GM19351 (cell line): ENCODE results near the gene SMAP1.

Source experiments
- ATAC-seq: cut with Tn5 transposase; IDR thresholded peaks from one replicate; pipeline ENCODE4 v1.9.1; 2021; ENCODE audit warnings: mild to moderate bottlenecking, moderate library complexity; ENCODE audit not compliant: unreplicated experiment

The SMAP1 gene

GRCh38 chr6:70884074-70884983 lies 216.6 kb downstream of the SMAP1 start:
- peak; percentile 87 for ATAC-seq

GRCh38 chr6:70886071-70886470 lies 218.4 kb downstream of the SMAP1 start:
- no peak for ATAC-seq

GRCh38 chr6:70886661-70887060 lies 219.0 kb downstream of the SMAP1 start:
- ATAC-seq, result no peak

GRCh38 chr6:70889270-70889669 lies 221.6 kb downstream of the SMAP1 start:
- no peak for ATAC-seq

GRCh38 chr6:70894001-70894400 lies 226.3 kb downstream of the SMAP1 start:
- ATAC-seq, result no peak

- ATAC-seq, result no peak
Observed at GRCh38 chr6:70900047-70900446, 232.4 kb downstream of the SMAP1 start.

- no peak for ATAC-seq
Observed at GRCh38 chr6:70901324-70901723, 233.6 kb downstream of the SMAP1 start.

GRCh38 chr6:70903665-70904452 lies 236.2 kb downstream of the SMAP1 start:
- no peak for ATAC-seq

- ATAC-seq, result no peak
Observed at GRCh38 chr6:70905742-70906141, 238.1 kb downstream of the SMAP1 start.
